ENCODE results near the gene KLHL40.

DNA sequence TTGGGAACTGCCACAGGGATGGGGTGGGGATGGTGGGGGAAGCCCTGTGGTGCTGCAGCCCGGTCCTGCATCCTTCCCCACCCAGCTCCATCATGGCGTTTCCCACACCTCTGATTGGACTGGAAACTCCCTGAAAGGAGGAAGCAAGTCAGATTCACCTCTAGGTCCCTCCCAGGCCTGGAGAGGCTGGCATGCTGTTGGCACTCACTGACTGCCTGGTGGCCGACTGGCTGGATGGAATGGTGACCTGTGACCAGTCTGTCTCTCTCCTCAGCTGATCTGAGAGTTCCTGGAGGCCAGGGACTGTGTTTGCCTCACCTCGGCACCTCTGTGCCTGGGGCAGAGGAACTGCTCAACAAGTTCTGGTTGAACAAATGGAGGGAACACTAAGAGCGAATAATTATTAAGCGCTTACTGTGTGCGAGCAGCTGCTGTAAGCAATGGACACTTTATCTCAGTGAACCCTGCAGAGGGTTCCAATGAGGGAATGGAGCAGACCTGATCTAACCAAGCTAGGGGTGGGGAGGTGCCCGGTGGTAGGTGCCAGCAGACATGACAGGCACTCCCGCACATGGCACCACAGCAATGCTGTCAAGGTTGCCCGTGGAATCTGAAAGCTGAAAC is 20.7 kb downstream of the KLHL40 start:
- TF ChIP-seq, protein P1, sequence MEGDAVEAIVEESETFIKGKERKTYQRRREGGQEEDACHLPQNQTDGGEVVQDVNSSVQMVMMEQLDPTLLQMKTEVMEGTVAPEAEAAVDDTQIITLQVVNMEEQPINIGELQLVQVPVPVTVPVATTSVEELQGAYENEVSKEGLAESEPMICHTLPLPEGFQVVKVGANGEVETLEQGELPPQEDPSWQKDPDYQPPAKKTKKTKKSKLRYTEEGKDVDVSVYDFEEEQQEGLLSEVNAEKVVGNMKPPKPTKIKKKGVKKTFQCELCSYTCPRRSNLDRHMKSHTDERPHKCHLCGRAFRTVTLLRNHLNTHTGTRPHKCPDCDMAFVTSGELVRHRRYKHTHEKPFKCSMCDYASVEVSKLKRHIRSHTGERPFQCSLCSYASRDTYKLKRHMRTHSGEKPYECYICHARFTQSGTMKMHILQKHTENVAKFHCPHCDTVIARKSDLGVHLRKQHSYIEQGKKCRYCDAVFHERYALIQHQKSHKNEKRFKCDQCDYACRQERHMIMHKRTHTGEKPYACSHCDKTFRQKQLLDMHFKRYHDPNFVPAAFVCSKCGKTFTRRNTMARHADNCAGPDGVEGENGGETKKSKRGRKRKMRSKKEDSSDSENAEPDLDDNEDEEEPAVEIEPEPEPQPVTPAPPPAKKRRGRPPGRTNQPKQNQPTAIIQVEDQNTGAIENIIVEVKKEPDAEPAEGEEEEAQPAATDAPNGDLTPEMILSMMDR (IDR thresholded peaks at IDR 0.05): no peak
- no peak for TF ChIP-seq POLR2A (IDR thresholded peaks at IDR 0.05)

All from heart left ventricle (tissue), 13 donors.